ENCODE measurements around the gene GRB10. TPM values are rescaled to one million over a fixed set of nuclear protein-coding genes. Genes with fewer than 3 reads are reported as not detected.

The GRB10 gene
- total RNA-seq, 4 donors from 2014 or later = 3.5 to 35.1 (median 9.2) TPM

- TF ChIP-seq POLR2A (IDR thresholded peaks at IDR 0.05) (no peak), CTCF (IDR thresholded peaks at IDR 0.05) (no peak)
- intact Hi-C loops (cut with DNase I) = no loop called here
- 73 to 89% methylated on average over 10 to 12 of the region's 16 CpGs for WGBS, 2 donors
- Histone ChIP-seq H3K4me1 (peaks cover 10 to 69% (median 49%) of the 10 kb centered on the region in 3 donors), H3K9me3 (no peaks in the 10 kb centered on the region), H3K36me3 (peaks cover 0 to 18% (median 0%) of the 10 kb centered on the region in 3 donors), H3K4me3 (no peak overlapping the region), H3K27me3 (no peaks in the 10 kb centered on the region), H3K27ac (peak overlapping the region in 3 of 4 donors; percentile 62 to 83 (median 71))
- no peak for DNase-seq
Observed at GRCh38 chr7:50656141-50656895, 126.4 kb downstream of the GRB10 start.

- Histone ChIP-seq H3K4me1 (peaks cover 2 to 63% (median 41%) of the 10 kb centered on the region in 3 donors), H3K9me3 (no peaks in the 10 kb centered on the region), H3K36me3 (peaks cover 0 to 9% (median 0%) of the 10 kb centered on the region in 3 donors), H3K4me3 (no peak overlapping the region), H3K27ac (peak overlapping the region in 3 of 4 donors; percentile 62 to 83 (median 71)), H3K27me3 (no peaks in the 10 kb centered on the region)
- intact Hi-C loops (cut with DNase I) = no loop called here
- TF ChIP-seq POLR2A (IDR thresholded peaks at IDR 0.05) = no peak
- no peak for TF ChIP-seq CTCF (IDR thresholded peaks at IDR 0.05)
- no peak for DNase-seq
- WGBS, 2 donors = 95 to 100% methylated on average over 3 of the region's 3 CpGs
Observed at GRCh38 chr7:50655490-50655889, 127.2 kb downstream of the GRB10 start.

GRCh38 chr7:50655020-50655419, 127.7 kb downstream of the GRB10 start:
- DNase-seq = no peak
- H3K27ac ChIP-seq = peak overlapping the region in 2 of 4 donors; percentile 71 to 83

GRCh38 chr7:50653981-50654425, 128.7 kb downstream of the GRB10 start:
- Histone ChIP-seq H3K36me3 (no peaks in the 10 kb centered on the region), H3K4me3 (no peak overlapping the region), H3K9me3 (no peaks in the 10 kb centered on the region), H3K27ac (peak overlapping the region; percentile 16 to 87 (median 77)), H3K4me1 (peaks cover 0 to 63% (median 40%) of the 10 kb centered on the region in 3 donors), H3K27me3 (no peaks in the 10 kb centered on the region)
- WGBS, 2 donors = 63 to 87% methylated on average over 8 of the region's 10 CpGs
- intact Hi-C loops (cut with DNase I) = no loop called here
- DNase-seq = no peak
- TF ChIP-seq CTCF (IDR thresholded peaks at IDR 0.05) (no peak), POLR2A (IDR thresholded peaks at IDR 0.05) (peak in 1 of 4 donors; percentile 13)

More at GRCh38 chr7:50655020-50655419, 127.7 kb downstream of the GRB10 start:
- Histone ChIP-seq H3K9me3 (no peaks in the 10 kb centered on the region), H3K36me3 (peaks cover 0 to 5% (median 0%) of the 10 kb centered on the region in 3 donors), H3K27me3 (no peaks in the 10 kb centered on the region), H3K4me1 (peaks cover 0 to 63% (median 40%) of the 10 kb centered on the region in 3 donors), H3K4me3 (no peak overlapping the region)
- WGBS, 2 donors = 80 to 96% methylated on average over 2 to 4 of the region's 4 CpGs
- TF ChIP-seq CTCF (IDR thresholded peaks at IDR 0.05) (no peak), POLR2A (IDR thresholded peaks at IDR 0.05) (no peak)
- intact Hi-C loops (cut with DNase I) = no loop called here

- Histone ChIP-seq H3K27ac (peak overlapping the region; percentile 16 to 87 (median 77)), H3K9me3 (no peaks in the 10 kb centered on the region), H3K27me3 (no peaks in the 10 kb centered on the region), H3K4me3 (no peak overlapping the region), H3K36me3 (no peaks in the 10 kb centered on the region), H3K4me1 (peaks cover 0 to 57% (median 36%) of the 10 kb centered on the region in 3 donors)
- WGBS, 2 donors = 66 to 84% methylated on average over 5 of the region's 16 CpGs
- DNase-seq = no peak
- TF ChIP-seq POLR2A (IDR thresholded peaks at IDR 0.05) = no peak
- TF ChIP-seq CTCF (IDR thresholded peaks at IDR 0.05) = no peak
- intact Hi-C loops (cut with DNase I) = no loop called here
Observed at GRCh38 chr7:50653126-50653864, 129.4 kb downstream of the GRB10 start.
